OCI-LY3 (cell line): Measurements from ENCODE around the gene PFN1.

Experiments used
- CTCF ChIP-seq: fragments of 200-600, 300-600 bp; sonication (generic); IDR thresholded peaks from 2 replicates; pipeline ENCODE4 v1.5.1; 2014; ENCODE audit warnings: antibody characterized with exemption, low read length, low read depth
- EZH2phosphoT487 ChIP-seq: fragments of 200-600 bp; shearing (Covaris generic); IDR thresholded peaks from 2 replicates; pipeline ENCODE4 v1.6.1; 2018; ENCODE audit warnings: antibody characterized with exemption, mixed run types, low read depth

- TF ChIP-seq CTCF (no peak), EZH2phosphoT487 (no peak)
These were observed 2.4 kb downstream of the PFN1 start for GRCh38 chr17:4945944-4946280.
